ENCODE measurements around the gene MYPOP. TPM values are rescaled to one million over a fixed set of nuclear protein-coding genes. Genes with fewer than 3 reads are reported as not detected.
A peak's percentile ranks its signal among the peaks of the same experiment; 100 is the strongest.

The MYPOP gene
- total RNA-seq (2013), result 1.9 TPM
- polyA plus RNA-seq (1 to 10 TPM in 1 of 3 donors, under 1 TPM in 2; 0.08 to 5.9 (median 0.39) TPM), polyA minus RNA-seq (3.0 and 3.8 TPM in 2 replicates), total RNA-seq (0.92 to 5.5 (median 1.7) reads per million in 11 experiments)

GRCh38 chr19:45901912-45902650 is at the start of gene MYPOP:
Gene MYPOP (minus strand): TSS chr19:45902613. CDS start chr19:45901773, 840 bp downstream.
- intact Hi-C loops (cut with micrococcal nuclease), result loop anchor here (2.0 to 5.0 kb wide), 3 partner anchors 15 to 40 kb away; partner anchors contain the start of genes FOXA3 (in 1 of the 2), IRF2BP1 (in 1 of the 2) and SYMPK (in 1 of the 2)

More at GRCh38 chr19:45901912-45902650, at the start of gene MYPOP:
- H3K4me1 ChIP-seq (ENCODE audit: control insufficient read depth in 1 of 2, insufficient read depth in 2 of 2, low read length in 2 of 2), result peaks cover 26 to 37% of the 10 kb centered on the region in 2 donors
- peak within 1 kb of the TSS; percentile 98 for H2AFZ ChIP-seq (ENCODE audit: insufficient read depth, low read depth, low read length, poor library complexity, severe bottlenecking)
- Mint-ChIP-seq H3K4me1 (peaks cover 25% of the 10 kb centered on the region), H3K27me3 (ENCODE audit: low read depth in 3 of 3) (peaks cover 7 to 23% (median 23%) of the 10 kb centered on the region in 3 donors), H3K36me3 (peaks cover 23 to 35% of the 10 kb centered on the region in 2 donors), H3K27ac (peak within 1 kb of the TSS; percentile 81 to 95 (median 89)), H3K4me3 (peak within 1 kb of the TSS; percentile 94 to 95), H3K9me3 (peaks cover 0 to 3% (median 0%) of the 10 kb centered on the region in 7 donors)
- DNase-seq, result peak in 1 of 3 donors; percentile 25
- no peaks in the 10 kb centered on the region for H3K9me3 ChIP-seq (replicated peaks in 1 of 2; ENCODE audit: control insufficient read depth in 1 of 2, insufficient read depth in 1 of 2, low read length in 2 of 2)
- H3K79me2 ChIP-seq (ENCODE audit: insufficient read depth, low read length), result peaks cover 18% of the 10 kb centered on the region
- under 1% methylated on average over 36 of the region's 47 CpGs for WGBS (ENCODE audit: insufficient coverage)
- peaks cover 18 to 38% of the 10 kb centered on the region in 2 donors for H3K36me3 ChIP-seq (replicated peaks in 1 of 2; ENCODE audit: control insufficient read depth in 1 of 2, insufficient read depth in 2 of 2, low read length in 2 of 2)
- H3K27me3 ChIP-seq (ENCODE audit: control insufficient read depth in 2 of 2, insufficient read depth in 2 of 2, low read length in 2 of 2), result no peaks in the 10 kb centered on the region
- H3K4me3 ChIP-seq (replicated peaks in 1 of 3; ENCODE audit: low read depth in 2 of 3, low read length in 3 of 3), result peak within 1 kb of the TSS; percentile 88 to 94 (median 93)
- H3K9ac ChIP-seq (ENCODE audit: insufficient read depth, low read length, poor library complexity, severe bottlenecking), result peak within 1 kb of the TSS; percentile 72
- peak within 1 kb of the TSS; percentile 97 for H3K4me2 ChIP-seq (replicated peaks; ENCODE audit: extremely low read depth, low read length, poor library complexity, severe bottlenecking)
- no peak for TF ChIP-seq CTCF (IDR thresholded peaks at IDR 0.05)
- peak within 1 kb of the TSS; percentile 75 to 79 for H3K27ac ChIP-seq (ENCODE audit: low read depth in 1 of 2, low read length in 2 of 2)
- peaks cover 14% of the 10 kb centered on the region for H4K20me1 ChIP-seq (ENCODE audit: insufficient read depth, low read length)

Data from CD14-positive monocyte (primary cell).